Measurements from ENCODE around the gene PXYLP1. TPM values are rescaled to one million over a fixed set of nuclear protein-coding genes. Genes with fewer than 3 reads are reported as not detected.
A peak's percentile ranks its signal among the peaks of the same experiment; 100 is the strongest.

Gene PXYLP1
- total RNA-seq, 1 experiment from 2014 or later: 6.2 TPM

- Histone ChIP-seq H3F3A (ENCODE audit: low read length, unreplicated experiment) (no peaks in the 10 kb centered on the region), H3K4me1 (ENCODE audit: insufficient read depth, low read length) (peaks cover 11% of the 10 kb centered on the region; the same call in 1 of the 2 replicates), H3K27me3 (ENCODE audit: low read length) (no peaks in the 10 kb centered on the region), H3K27ac (ENCODE audit: low read length) (no peak overlapping the region), H2AFZ (ENCODE audit: low read length) (no peak overlapping the region), H4K20me1 (ENCODE audit: low read length) (no peaks in the 10 kb centered on the region), H3K4me3 (ENCODE audit: low read length) (no peak overlapping the region), H3K9ac (ENCODE audit: low read length) (no peak overlapping the region), H3K79me2 (ENCODE audit: low read length) (no peaks in the 10 kb centered on the region), H3K9me3 (ENCODE audit: low read length) (no peaks in the 10 kb centered on the region), H3K4me2 (ENCODE audit: low read length) (no peak overlapping the region), H3K9me2 (replicated peaks; ENCODE audit: low read length) (no peaks in the 10 kb centered on the region), H3K36me3 (ENCODE audit: low read depth, low read length) (no peaks in the 10 kb centered on the region)
- TF ChIP-seq EZH2 (IDR thresholded peaks at IDR 0.05; ENCODE audit: low read length, unreplicated experiment): no peak
- TF ChIP-seq EZH2phosphoT487 (IDR thresholded peaks at IDR 0.05; ENCODE audit: borderline replicate concordance, low read length): no peak
- no peak for TF ChIP-seq CTCF (conservative IDR thresholded peaks at IDR 0.05; ENCODE audit: low read depth, low read length)
- intact Hi-C loops (cut with micrococcal nuclease): loop anchor here (2.0 kb wide), 1 partner anchor 73 kb away; no protein-coding TSS in a partner anchor
- CTCF ChIA-PET: interaction anchor here (1.0 kb wide), 1 partner anchor 72 kb away, joined by 4 read pairs; no protein-coding TSS in a partner anchor
- ATAC-seq (no peak), DNase-seq (no peak)
- BruUV-seq (replicated peaks): no TSS peak
- POLR2A ChIA-PET (ENCODE audit: unreplicated experiment): no interaction called here
These were observed 1.3 kb upstream of the PXYLP1 start for GRCh38 chr3:141230293-141230692.

- TF ChIP-seq CTCF (conservative IDR thresholded peaks at IDR 0.05; ENCODE audit: low read depth, low read length) (no peak; the same call in 1 of the 2 replicates), EZH2phosphoT487 (IDR thresholded peaks at IDR 0.05; ENCODE audit: borderline replicate concordance, low read length) (no peak), EZH2 (IDR thresholded peaks at IDR 0.05; ENCODE audit: low read length, unreplicated experiment) (no peak)
These were observed 563 bp downstream of the PXYLP1 start for GRCh38 chr3:141231952-141232823.

More at GRCh38 chr3:141231952-141232823, 563 bp downstream of the PXYLP1 start:
- Histone ChIP-seq H3K4me2 (ENCODE audit: low read length) (peak overlapping the region; percentile 73), H3K27me3 (ENCODE audit: low read length) (no peaks in the 10 kb centered on the region), H3K4me1 (ENCODE audit: insufficient read depth, low read length) (peaks cover 11% of the 10 kb centered on the region; the same call in 1 of the 2 replicates), H4K20me1 (ENCODE audit: low read length) (no peaks in the 10 kb centered on the region), H3K9me2 (replicated peaks; ENCODE audit: low read length) (no peaks in the 10 kb centered on the region), H3K79me2 (ENCODE audit: low read length) (no peaks in the 10 kb centered on the region), H3K4me3 (ENCODE audit: low read length) (peak overlapping the region; percentile 64), H3K9ac (ENCODE audit: low read length) (peak overlapping the region; percentile 75), H3K36me3 (ENCODE audit: low read depth, low read length) (no peaks in the 10 kb centered on the region), H3K9me3 (ENCODE audit: low read length) (no peaks in the 10 kb centered on the region), H3K27ac (ENCODE audit: low read length) (no peak overlapping the region), H2AFZ (ENCODE audit: low read length) (peak overlapping the region; percentile 82), H3F3A (ENCODE audit: low read length, unreplicated experiment) (no peaks in the 10 kb centered on the region)
- ChIA-PET POLR2A (ENCODE audit: unreplicated experiment) (interaction anchor here (0.6 to 0.8 kb wide), 4 partner anchors 70 to 1145 kb away, joined by 3 to 4 read pairs (median 4); no protein-coding TSS in a partner anchor), CTCF (interaction anchor here (0.6 to 1.3 kb wide), 10 partner anchors 13 to 509 kb away, joined by 3 to 17 read pairs (median 3); no protein-coding TSS in a partner anchor)
- DNase-seq (peak; percentile 50), ATAC-seq (peak; percentile 59)
- BruUV-seq (replicated peaks): TSS peak; percentile 36
- intact Hi-C loops (cut with micrococcal nuclease): loop anchor here (1.0 to 2.0 kb wide), 2 partner anchors 44 to 71 kb away; no protein-coding TSS in a partner anchor
